ENCODE data around the gene SHISAL1. TPM values are rescaled to one million over a fixed set of nuclear protein-coding genes. Genes with fewer than 3 reads are reported as not detected.

Gene SHISAL1
- total and polyA plus RNA-seq, 10 of the 15 experiments (the other 5 are each of a cell fraction or from before 2014, with no cell fraction given), result not detected

DNA sequence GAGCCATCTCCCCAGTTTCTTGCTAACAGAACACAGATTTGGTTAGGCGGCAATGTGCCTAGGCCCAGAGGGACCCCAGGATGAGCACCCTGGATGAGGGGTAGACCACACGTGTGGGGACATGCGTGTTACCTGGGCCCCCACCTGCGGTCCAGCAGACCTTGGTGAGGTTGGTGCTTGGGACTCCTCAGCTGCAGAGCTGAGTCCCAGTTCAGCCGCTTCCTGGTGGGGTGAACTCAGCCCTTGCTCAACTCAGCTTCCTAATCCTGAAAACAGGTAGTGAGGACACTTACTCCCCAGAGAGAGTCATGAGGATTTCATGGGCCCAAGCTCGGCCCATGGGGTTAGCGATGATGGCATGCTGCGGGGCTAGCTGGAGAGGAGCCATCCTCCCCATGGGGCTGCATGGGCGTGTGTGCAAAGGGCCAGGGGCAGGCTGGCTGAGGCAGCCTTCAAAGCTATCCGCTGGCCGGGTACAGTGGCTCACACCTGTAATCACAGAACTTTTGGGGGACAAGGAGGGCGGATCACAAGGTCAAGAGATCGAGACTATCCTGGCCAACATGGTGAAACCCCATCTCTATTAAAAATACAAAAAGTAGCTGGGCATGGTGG lies 46.9 kb upstream of the SHISAL1 start:
- ChIA-PET CTCF (no interaction called here), RAD21 (ENCODE audit: unreplicated experiment) (no interaction called here), POLR2A (no interaction called here), SMC1A (ENCODE audit: uncharacterized antibody, unreplicated experiment) (no interaction called here)
- no peak for DNase-seq (ENCODE audit: low read depth, low spot score)
- H3K27me3 ChIP-seq (replicated peaks in 1 of 2; ENCODE audit: control insufficient read depth in 2 of 2, insufficient read depth in 2 of 2, low read length in 1 of 2), result peaks cover 3% of the 10 kb centered on the region in 2 experiments; a peak in 3 of 4 replicates
- in situ Hi-C loops (cut with MboI), result loop anchor here (25.0 kb wide), 1 partner anchor 528 kb away; no protein-coding TSS in a partner anchor
- H3K79me2 ChIP-seq (ENCODE audit: control insufficient read depth, insufficient read depth, low read length), result no peaks in the 10 kb centered on the region
- no peak overlapping the region for H3K4me3 ChIP-seq
- no peak for TF ChIP-seq JUNB (IDR thresholded peaks at IDR 0.05)
- TF ChIP-seq, protein P1, sequence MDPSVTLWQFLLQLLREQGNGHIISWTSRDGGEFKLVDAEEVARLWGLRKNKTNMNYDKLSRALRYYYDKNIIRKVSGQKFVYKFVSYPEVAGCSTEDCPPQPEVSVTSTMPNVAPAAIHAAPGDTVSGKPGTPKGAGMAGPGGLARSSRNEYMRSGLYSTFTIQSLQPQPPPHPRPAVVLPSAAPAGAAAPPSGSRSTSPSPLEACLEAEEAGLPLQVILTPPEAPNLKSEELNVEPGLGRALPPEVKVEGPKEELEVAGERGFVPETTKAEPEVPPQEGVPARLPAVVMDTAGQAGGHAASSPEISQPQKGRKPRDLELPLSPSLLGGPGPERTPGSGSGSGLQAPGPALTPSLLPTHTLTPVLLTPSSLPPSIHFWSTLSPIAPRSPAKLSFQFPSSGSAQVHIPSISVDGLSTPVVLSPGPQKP (IDR thresholded peaks at IDR 0.05; ENCODE audit: low read depth, low read length), result no peak
- TF ChIP-seq NFXL1 (IDR thresholded peaks at IDR 0.05; ENCODE audit: borderline replicate concordance), result no peak
- TF ChIP-seq, protein P2, sequence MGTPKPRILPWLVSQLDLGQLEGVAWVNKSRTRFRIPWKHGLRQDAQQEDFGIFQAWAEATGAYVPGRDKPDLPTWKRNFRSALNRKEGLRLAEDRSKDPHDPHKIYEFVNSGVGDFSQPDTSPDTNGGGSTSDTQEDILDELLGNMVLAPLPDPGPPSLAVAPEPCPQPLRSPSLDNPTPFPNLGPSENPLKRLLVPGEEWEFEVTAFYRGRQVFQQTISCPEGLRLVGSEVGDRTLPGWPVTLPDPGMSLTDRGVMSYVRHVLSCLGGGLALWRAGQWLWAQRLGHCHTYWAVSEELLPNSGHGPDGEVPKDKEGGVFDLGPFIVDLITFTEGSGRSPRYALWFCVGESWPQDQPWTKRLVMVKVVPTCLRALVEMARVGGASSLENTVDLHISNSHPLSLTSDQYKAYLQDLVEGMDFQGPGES (IDR thresholded peaks at IDR 0.05), result no peak
- TF ChIP-seq POLR2AphosphoS5 (IDR thresholded peaks at IDR 0.05; ENCODE audit: low read length), result no peak
- H3K9me3 ChIP-seq (replicated peaks; ENCODE audit: control insufficient read depth, insufficient read depth, low read length), result no peaks in the 10 kb centered on the region
- no peak for ATAC-seq
- WGBS (ENCODE audit: insufficient coverage, insufficient replicate concordance, low lambda C conversion rate, missing lambda C conversion rate), result 36% methylated on average over 13 of the region's 13 CpGs
- H3K36me3 ChIP-seq (ENCODE audit: control insufficient read depth in 2 of 2, insufficient read depth in 2 of 2, low read length in 1 of 2), result no peaks in the 10 kb centered on the region
- H3K4me2 ChIP-seq (ENCODE audit: control insufficient read depth, insufficient read depth), result no peak overlapping the region
- no peak overlapping the region for H2AFZ ChIP-seq (ENCODE audit: control insufficient read depth, low read depth, low read length)
- no peaks in the 10 kb centered on the region for H3K4me1 ChIP-seq (ENCODE audit: control insufficient read depth, insufficient read depth, low read length)
- intact Hi-C loops (cut with micrococcal nuclease; ENCODE audit: unreplicated experiment), result no loop called here
- H4K20me1 ChIP-seq (ENCODE audit: control insufficient read depth, insufficient read depth), result no peaks in the 10 kb centered on the region
- H3K27ac ChIP-seq (ENCODE audit: control insufficient read depth, insufficient read depth), result no peak overlapping the region
- no TSS peak for BruUV-seq (replicated peaks)
- FAIRE-seq, result no peak
- no peak overlapping the region for H3K9ac ChIP-seq (ENCODE audit: control insufficient read depth, insufficient read depth, low read length)

Data from GM12878 (cell line).